GM10847 (cell line): ENCODE data around the gene TGFBR1.

Source experiments
- POLR2A ChIP-seq: IDR thresholded peaks from 2 replicates; pipeline ENCODE4 v1.6.1; 2011; ENCODE audit not compliant: insufficient read length; ENCODE audit errors: extremely low read depth

TGFBR1 gene

DNA sequence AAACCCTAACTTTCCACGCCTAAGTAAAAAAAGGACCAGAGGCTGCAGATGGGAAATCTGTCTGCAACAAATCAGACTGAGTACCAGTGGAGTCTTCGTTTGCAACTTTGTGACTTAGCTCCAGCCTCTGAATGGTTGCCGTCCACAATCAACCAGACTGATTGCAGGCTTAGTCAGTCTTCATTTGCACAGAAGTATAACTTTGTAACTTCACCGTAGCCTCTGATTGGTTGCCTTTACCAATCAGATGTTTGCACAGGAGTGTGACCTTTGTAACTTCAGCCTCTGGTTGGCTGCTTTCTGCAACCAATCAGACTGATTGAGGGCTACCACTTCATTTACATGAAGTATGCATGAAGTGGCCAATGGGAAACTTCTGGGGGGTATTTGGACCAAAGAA is 53.7 kb downstream of the TGFBR1 start:
- TF ChIP-seq POLR2A = no peak

DNA sequence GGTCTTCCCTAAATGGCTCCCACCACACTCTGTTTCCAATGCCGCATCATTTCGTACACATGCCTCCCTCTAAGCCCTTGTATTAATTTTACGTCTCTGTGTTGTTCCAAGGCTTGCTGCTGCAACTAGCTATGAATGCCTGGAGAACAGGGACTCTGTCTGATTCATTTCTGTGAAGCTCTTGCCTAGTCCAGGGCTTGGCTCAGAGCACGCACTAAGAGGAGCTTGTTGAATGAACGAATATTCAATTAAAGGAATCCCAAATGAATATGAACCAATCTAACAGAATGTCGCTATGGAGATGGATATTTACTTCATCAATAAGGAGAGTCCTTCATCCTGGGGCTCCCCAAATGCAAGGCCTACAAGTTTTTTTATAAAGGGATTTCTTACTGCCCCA is 55.3 kb downstream of the TGFBR1 start:
- no peak for TF ChIP-seq POLR2A

DNA sequence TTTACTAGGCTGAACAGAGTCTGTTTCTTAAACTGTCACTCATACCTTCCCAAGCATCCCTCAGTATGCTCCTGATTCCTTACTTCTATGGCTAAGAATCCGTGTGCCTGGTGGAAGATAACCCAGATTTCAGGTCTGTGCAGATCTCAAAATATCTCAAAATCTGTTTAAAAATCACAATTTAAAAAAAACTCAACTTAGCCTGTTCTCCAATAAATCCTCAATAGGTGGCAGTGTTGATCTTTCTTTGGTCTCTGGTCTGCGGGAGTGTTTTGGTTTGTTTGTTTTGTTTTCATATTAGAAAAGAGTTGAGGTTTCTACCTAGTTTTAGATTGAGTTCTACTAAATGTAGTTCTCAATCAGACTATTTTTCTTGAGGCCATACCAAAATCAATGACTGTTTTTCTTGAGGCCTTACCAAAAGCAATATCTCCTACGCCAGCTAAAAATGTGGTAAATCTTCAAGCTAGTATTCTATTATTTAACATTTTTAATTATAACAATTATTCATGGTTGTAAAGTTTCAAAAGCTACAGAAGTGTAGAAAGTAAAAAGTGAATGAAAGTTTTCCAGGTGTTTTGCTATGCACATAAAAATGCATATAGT is 57.9 kb downstream of the TGFBR1 start:
- TF ChIP-seq POLR2A = no peak

DNA sequence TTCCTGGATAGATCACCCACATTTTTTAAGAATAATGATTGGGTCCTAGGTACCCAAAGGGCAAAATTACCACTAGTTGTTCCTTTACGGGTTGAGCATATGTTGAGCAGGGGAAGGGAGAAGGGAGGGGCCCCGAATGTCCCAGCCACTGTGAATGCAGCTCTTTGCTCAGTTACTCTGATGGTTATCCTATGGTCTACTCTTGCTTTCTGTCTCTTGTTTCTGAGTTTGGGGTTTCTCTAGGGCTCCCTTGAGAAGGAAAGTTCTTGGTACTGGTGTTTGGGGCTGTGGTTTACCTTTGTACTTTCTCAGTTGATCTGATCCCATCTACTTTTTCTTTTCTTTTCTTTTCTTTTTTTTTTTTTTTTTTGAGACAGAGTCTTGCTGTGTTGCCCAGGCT is 61.2 kb downstream of the TGFBR1 start:
- no peak for TF ChIP-seq POLR2A

DNA sequence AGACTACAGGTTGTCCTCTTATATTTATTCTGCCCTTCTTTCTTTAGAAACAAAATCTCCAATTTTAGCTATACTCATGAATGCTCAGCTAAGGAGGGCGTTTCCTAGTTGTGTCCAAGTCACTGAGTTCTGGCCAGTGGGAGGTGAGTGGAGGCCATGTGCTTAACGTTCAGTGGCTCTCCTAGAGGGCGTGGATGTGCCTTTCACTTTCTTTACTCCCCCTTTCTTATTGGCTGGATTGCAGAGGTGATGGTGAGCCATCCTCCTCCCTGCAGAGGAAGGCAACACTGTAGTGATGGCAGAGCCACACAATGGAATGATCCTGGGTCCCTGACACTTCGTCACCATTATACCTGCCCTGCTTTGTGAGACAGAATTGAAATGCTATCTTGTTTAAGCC is 62.2 kb downstream of the TGFBR1 start:
- TF ChIP-seq POLR2A = no peak

DNA sequence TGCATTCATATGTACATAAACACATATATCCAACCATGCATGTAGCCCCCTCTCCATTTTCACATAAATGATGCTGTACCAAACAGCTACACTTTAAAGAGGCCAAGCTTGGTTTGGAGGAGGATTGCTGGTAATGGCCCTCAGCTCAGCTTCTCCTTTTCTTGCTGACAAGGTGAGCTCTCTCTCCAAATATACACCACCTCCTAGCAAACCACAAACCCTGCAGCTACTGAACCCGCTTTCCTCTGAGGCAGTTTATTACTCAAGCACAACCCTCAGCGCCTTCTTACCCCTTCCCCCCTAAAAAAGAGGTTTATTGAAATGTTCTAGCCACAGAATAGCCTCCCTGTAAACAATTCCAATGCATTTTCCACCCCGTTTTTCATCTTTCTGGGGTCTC is 62.8 kb downstream of the TGFBR1 start:
- TF ChIP-seq POLR2A = no peak

DNA sequence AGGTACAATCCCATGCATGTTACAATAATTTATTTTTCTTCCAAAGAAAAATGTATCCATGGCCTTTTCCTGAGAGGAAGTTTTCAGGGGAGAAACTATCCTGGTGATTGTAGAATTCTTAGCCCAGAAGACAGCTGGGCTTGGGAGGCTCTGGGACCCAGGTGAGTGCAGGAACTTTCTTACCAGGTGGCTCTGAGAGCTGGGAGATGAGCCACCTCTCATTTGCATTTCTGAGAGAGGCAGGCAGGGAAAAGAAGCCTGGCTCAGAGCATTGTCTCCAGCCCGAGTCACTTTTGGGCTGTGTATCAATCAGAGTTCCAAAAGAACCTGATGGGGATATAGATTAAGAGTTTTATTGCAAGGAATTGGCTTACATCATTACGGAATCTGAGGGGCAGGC is 64.2 kb downstream of the TGFBR1 start:
- no peak for TF ChIP-seq POLR2A

DNA sequence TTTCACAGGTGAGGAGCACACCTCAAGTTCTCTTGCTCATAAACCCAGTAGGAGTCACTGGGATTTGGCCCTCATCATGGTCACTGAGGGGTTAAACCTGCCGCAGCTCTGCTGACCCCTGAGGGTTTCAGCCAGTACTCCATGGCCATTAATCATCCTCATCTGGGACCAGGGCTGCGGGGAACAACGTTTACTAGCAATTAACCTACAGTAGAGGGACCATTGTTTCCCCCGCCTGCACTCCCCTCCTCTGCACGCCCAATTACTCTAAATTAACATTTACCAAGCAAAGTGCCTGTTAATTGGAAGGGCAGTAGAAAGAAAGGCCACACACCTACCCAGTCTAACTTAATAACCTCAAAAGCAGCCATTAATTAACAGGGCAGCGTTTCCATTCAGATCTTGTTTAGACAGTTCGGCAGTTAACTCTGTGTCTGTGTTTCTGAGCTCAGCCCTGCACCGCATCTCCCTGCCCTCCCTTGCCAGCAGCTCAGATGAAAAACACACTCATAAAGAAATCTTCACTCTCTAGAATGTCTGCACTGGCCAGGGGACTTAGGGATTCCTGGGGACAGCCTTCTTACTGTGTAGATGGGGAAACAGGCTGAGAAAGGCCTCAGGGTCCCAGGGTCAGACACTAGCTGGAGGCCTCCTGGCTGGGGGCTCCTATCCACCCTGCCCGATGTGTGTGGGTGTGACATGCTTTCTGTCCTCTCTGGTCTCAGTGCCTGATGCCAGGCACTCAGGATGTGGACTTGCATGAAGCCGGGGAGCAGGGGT is 65.3 kb downstream of the TGFBR1 start:
- TF ChIP-seq POLR2A = no peak

DNA sequence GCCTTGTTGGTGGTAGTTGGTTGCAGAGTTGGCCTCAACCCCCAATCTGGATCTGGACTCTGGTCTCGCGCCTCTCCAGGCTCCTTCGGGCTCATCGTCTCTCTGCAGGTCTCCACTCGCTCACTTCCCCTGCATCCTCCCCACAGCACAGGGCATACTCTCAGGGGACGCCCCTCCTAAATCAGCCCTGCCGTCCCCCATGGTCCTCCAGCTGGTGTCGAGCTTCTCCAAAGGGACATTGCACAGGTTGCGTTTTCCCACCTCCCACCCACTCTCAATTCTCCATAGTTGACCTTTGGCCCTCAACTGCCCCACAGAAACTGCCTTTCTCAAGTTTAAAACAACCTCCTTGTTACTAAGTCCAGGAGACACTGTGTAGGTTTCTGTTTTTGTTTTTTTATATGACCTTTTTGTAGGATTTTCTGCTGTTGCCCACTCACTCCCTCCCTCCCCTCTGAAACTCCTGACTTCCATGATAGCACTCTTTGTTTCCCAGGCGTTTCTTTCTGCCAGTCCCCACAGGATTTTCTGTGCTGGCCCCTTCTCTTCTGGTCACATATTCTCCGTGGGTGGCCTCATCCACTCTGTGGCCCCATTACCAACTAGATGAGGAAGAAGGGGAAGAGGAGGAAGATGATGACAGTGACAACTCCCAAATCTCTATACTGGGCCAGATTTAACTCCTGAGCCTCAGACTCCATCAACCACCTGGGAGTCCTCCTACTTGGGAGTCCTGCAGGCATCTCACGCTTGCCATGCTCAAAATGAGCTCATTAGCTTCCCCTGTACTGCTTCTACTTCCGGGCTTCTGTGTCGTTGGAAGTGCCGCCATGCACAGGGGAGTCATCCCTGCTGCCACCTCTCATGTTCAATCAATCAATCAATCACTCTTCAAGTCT is 66.6 kb downstream of the TGFBR1 start:
- no peak for TF ChIP-seq POLR2A

DNA sequence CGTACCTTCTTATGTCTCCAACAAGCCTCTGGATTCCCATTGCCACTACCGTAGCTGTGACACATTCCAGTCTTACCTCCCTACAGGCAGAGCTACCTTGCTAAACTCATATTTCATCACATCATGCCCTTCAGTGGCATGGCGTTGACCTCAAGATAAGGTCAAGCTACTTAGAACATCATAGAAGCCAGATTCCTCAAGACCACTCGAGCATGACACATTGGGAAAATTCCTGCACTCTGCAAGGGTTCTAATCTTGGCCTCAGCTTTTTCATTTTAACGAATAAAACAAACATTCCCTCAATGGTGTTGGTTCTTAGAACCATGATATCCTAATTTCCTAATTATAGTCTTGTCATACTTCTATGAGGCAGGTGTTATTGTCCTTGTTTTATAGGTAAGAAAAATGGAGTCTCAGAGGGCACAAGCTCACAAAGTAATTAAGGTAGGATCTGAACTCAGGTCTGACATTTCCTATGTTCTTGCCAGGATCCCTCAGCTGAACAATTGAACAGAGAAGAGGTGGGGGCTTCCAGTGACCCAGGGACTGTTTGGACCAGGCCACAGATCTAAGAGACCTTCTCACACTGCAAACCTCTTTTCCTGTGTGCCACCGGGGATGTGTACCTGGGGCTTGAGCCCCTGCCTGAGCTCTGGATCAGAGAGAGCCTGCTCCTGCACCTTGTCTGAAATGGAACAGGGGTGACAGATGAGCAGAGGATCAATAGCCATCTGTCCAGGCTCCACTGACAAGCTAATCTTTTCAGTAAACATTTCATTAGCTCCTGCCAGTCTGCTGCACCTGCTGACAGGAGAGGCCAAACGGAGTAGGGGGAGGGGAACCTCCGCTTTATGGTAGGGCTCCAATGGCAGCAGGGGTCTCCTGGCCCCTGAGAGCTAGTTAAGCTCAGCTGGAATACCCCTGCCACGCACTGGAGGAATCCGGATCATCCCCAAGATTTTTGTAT is 67.5 kb downstream of the TGFBR1 start:
- TF ChIP-seq POLR2A = no peak

DNA sequence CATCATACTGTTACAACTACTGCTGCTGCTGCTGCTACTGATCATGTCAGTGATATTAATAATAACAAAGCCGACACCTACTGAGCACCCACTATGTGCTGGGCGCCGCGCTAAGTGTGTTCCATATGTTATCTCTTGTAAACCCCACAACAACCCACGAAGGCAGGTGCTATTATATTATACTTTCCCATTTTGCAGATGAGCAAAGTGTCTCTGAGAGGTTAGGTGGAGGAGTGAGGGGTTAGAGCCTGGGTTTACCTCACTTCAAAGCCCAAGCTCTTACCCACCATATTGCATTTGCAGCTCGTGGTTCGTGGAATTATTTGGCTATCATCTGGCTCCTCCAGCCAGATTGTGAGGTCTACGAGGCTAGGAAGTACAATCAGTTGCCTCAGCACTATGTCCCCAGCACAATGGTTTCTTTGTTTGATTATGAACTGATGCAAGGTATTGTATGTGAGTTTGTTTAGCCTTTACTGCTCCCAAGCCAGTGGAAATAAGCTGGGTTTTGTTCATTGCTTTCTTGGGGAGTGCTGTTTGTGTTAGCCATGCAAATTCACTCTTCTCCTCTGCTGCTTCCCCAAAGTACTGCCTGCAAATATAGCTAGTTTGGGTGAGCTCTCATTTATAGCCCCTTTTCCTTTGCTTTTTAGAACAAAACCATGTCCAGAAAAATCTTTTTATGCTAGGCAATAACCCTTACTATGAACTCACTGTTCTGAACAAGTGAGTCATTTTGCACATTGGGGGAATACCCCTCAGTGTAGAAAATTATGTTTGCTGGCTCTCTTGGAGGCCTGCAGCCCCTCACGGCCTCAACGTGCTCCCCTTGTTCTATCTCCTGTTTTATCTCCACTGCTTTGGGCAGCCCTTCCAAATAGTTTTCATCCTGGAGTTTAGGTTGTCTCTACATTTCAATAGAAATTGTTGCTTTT is 68.9 kb downstream of the TGFBR1 start:
- no peak for TF ChIP-seq POLR2A

DNA sequence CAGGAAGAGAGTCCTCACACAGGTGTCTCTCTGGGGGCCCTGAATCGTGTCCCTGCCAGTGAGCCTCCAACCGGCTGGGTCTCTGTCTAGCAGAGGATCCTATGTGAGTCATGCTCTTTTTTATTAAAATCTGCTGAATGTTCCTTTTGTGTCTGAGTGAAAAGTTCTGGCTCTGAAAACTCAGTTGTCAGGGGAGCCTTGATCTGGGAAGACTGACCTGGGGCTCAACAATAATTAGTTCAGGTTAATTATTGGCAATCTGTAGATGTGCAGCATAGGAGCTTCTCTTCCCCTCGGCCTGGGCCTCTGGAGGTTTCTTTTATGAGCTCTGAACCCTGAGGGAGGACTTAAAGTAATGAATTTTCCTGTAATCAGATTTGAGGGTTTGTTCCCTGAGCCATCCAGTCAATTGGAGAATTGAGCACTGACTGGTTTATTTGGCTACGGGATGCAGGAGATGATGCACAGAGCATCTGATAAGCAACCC is 71.7 kb downstream of the TGFBR1 start:
- no peak for TF ChIP-seq POLR2A

DNA sequence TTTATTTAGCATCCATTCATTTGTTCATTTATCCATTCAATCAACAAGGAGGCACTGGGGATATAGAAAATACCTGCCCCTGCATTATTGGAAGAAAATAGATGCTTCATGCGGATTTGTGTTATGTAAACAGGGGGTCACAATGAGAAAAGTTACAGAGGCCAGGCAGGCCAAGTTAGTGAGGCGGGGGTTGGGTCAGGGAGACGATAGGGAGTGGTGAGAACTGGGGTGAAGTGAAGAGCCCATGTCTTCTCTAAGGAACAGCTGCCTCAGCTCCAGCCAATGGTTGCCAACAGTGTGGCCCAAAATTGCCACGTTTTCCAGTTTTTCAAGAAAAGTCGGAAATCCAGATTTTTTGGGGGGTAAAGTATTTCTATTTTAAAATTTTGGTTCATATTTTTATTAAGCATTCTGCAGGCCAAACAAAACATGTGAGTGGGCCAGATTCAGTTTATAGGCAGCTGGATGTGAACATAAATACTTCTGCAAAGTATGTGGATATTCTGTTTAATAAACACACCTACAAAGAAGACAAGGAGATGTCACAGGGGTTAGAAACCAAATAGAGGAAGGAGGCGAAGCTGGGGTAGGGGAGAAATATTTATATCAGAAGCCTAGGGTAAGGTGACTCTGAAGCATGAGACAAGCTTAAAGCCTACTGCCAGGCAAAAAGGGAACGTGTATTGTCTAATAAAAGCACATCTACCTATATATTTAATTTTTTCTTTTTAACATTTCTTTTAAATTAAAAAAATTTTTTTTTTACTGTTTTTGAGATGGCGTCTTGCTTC is 72.9 kb downstream of the TGFBR1 start:
- no peak for TF ChIP-seq POLR2A
